Lung (tissue), 12 donors: ENCODE results near the gene CPLX1. TPM values are rescaled to one million over a fixed set of nuclear protein-coding genes. Genes with fewer than 3 reads are reported as not detected.

ENCODE experiments used
- ATAC-seq: fragments of 200-7000 bp; cut with Tn5 transposase; one replicate; pipeline ENCODE4 v1.9.1; 2020; ENCODE audit warnings: moderate number of reproducible peaks; ENCODE audit not compliant: insufficient read depth, low FRiP score
- DNase-seq, 3 donors: peaks; one replicate each; pipeline ENCODE4 v3.0.0-alpha.2; 2013 to 2017
- H3K27ac ChIP-seq, 2 donors: one replicate each; pipeline ENCODE4 v1.5.1; 2013; ENCODE audit warnings: mild to moderate bottlenecking in 2 of 2, moderate library complexity in 2 of 2, control low read depth in 1 of 2, inconsistent platforms in 1 of 2, low read depth in 1 of 2, low read length in 1 of 2
- H3K27me3 ChIP-seq, 3 donors: one replicate each; pipeline ENCODE4 v1.5.1; 2013; ENCODE audit warnings: low read length in 2 of 3; ENCODE audit not compliant: control insufficient read depth in 3 of 3, insufficient read depth in 3 of 3
- H3K36me3 ChIP-seq, 4 donors: one replicate each; pipeline ENCODE4 v1.5.1; 2013; ENCODE audit warnings: low read length in 4 of 4, mild to moderate bottlenecking in 1 of 4, moderate library complexity in 1 of 4; ENCODE audit not compliant: control insufficient read depth in 4 of 4, insufficient read depth in 4 of 4
- H3K4me1 ChIP-seq, 5 donors: one replicate each; pipeline ENCODE4 v1.5.1; 2013; ENCODE audit warnings: low read length in 5 of 5, mild to moderate bottlenecking in 2 of 5, moderate library complexity in 1 of 5; ENCODE audit not compliant: control insufficient read depth in 5 of 5, insufficient read depth in 5 of 5
- H3K4me3 ChIP-seq: one replicate; pipeline ENCODE4 v1.5.1; 2013; ENCODE audit warnings: mild to moderate bottlenecking, control low read depth, moderate library complexity
- H3K9ac ChIP-seq, 2 donors: one replicate each; pipeline ENCODE4 v1.5.1; 2013; ENCODE audit warnings: low read length in 2 of 2, control low read depth in 1 of 2; ENCODE audit not compliant: insufficient read depth in 1 of 2
- H3K9me3 ChIP-seq, 4 donors: one replicate each; pipeline ENCODE4 v1.5.1; 2013; ENCODE audit warnings: low read length in 3 of 4, mild to moderate bottlenecking in 1 of 4, moderate library complexity in 1 of 4; ENCODE audit not compliant: control insufficient read depth in 4 of 4, insufficient read depth in 3 of 4
- CTCF ChIP-seq: IDR thresholded peaks from 2 replicates; pipeline ENCODE4 v1.5.1; 2012; ENCODE audit warnings: mild to moderate bottlenecking; ENCODE audit errors: control extremely low read depth, extremely low read depth
- WGBS, 2 donors: extraction: QIAGEN DNeasy Blood & Tissue Kit; methylation state at CpG; one replicate each; pipeline ENCODE4 v1.1.7; 2013; 5-methylcytosine and 5-hydroxymethylcytosine counted together
- polyA plus RNA-seq, 2 donors: library from polyadenylated mRNA; stranded (reverse); fragments of 200-250 nt; gene quantifications; one replicate each; pipeline ENCODE4 v1.2.1, GENCODE V29; 2013
- total RNA-seq, 2 donors: library from RNA; depleted of rRNA in 1 of 2; stranded (reverse); fragments of >200 nt in 1 of 2; gene quantifications; one replicate each; pipeline ENCODE4 v1.2.1, GENCODE V29; 2014 to 2021
- donor health status: control.
- donor health status: control.
- donor health status: Bipolar disorder and iron deficiency.
- donor health status: healthy.
- donor health status: DM: yes; HTN: yes; CAD: no.

Gene CPLX1
- total and polyA plus RNA-seq, 4 donors = 1.1 to 3.9 (median 2.1) TPM

GRCh38 chr4:793941-794621 lies 31.8 kb downstream of the CPLX1 start:
- ATAC-seq (no peak), DNase-seq (no peak)
- H3K36me3 ChIP-seq = no peaks in the 10 kb centered on the region
- peaks cover 0 to 6% (median 0%) of the 10 kb centered on the region in 4 donors for H3K9me3 ChIP-seq
- WGBS, 2 donors = 36 to 38% methylated on average over 19 of the region's 19 CpGs
- H3K4me3 ChIP-seq = no peak overlapping the region
- H3K27me3 ChIP-seq = peaks cover 10 to 45% (median 36%) of the 10 kb centered on the region in 3 donors
- no peak overlapping the region for H3K27ac ChIP-seq
- no peak overlapping the region for H3K9ac ChIP-seq
- no peak for TF ChIP-seq CTCF
- H3K4me1 ChIP-seq = peaks cover 0 to 14% (median 8%) of the 10 kb centered on the region in 5 donors

- TF ChIP-seq CTCF = no peak
- Histone ChIP-seq H3K9ac (no peak overlapping the region), H3K36me3 (no peaks in the 10 kb centered on the region), H3K4me1 (peaks cover 0 to 14% (median 8%) of the 10 kb centered on the region in 5 donors), H3K4me3 (no peak overlapping the region), H3K27ac (no peak overlapping the region), H3K9me3 (peaks cover 0 to 6% (median 0%) of the 10 kb centered on the region in 4 donors), H3K27me3 (peaks cover 10 to 45% (median 38%) of the 10 kb centered on the region in 3 donors)
- ATAC-seq (no peak), DNase-seq (no peak)
- 57 to 64% methylated on average over 19 of the region's 19 CpGs for WGBS, 2 donors
These were observed 32.7 kb downstream of the CPLX1 start for GRCh38 chr4:793093-793861.

GRCh38 chr4:792626-793092 lies 33.3 kb downstream of the CPLX1 start:
- Histone ChIP-seq H3K4me1 (peaks cover 0 to 14% (median 8%) of the 10 kb centered on the region in 5 donors), H3K9me3 (peaks cover 0 to 6% (median 0%) of the 10 kb centered on the region in 4 donors), H3K27ac (no peak overlapping the region), H3K36me3 (no peaks in the 10 kb centered on the region), H3K9ac (no peak overlapping the region), H3K27me3 (peaks cover 10 to 49% (median 38%) of the 10 kb centered on the region in 3 donors), H3K4me3 (no peak overlapping the region)
- WGBS, 2 donors = 37 to 43% methylated on average over 17 of the region's 17 CpGs
- DNase-seq (no peak), ATAC-seq (no peak)
- no peak for TF ChIP-seq CTCF
